ENCODE results near the gene IMP4. TPM values are rescaled to one million over a fixed set of nuclear protein-coding genes. Genes with fewer than 3 reads are reported as not detected.

The IMP4 gene
- polyA plus RNA-seq, 1 of the 3 experiments (the other 2 are of a cell fraction), result 252 TPM

DNA sequence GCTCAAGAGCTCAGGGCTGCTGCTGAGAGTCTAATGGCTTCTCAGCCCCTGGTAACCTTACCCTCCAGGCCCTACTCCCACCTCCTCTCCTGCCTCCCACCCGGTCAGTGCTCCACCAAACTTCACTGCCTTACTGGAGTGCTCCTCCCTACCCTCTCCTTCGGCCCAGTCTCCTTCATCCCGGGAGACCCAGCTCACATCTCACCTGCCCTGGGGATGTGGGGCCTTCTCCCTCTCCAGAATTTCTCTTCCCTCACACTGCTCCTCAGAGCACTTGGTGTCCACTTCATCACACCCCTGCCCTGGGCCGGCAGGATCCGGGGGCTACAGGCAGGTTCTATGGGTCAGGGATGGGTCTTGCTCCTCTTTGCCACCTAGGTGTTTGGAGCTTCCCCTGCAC, 34.8 kb downstream of the IMP4 start:
- WGBS (ENCODE audit: low lambda C conversion rate), result 94% methylated on average over 5 of the region's 5 CpGs
- H4K20me1 ChIP-seq (ENCODE audit: insufficient read depth), result no peaks in the 10 kb centered on the region
- CTCF ChIA-PET, result interaction anchor here (0.8 kb wide), 1 partner anchor 763 kb away, joined by 3 read pairs; no protein-coding TSS in a partner anchor

DNA sequence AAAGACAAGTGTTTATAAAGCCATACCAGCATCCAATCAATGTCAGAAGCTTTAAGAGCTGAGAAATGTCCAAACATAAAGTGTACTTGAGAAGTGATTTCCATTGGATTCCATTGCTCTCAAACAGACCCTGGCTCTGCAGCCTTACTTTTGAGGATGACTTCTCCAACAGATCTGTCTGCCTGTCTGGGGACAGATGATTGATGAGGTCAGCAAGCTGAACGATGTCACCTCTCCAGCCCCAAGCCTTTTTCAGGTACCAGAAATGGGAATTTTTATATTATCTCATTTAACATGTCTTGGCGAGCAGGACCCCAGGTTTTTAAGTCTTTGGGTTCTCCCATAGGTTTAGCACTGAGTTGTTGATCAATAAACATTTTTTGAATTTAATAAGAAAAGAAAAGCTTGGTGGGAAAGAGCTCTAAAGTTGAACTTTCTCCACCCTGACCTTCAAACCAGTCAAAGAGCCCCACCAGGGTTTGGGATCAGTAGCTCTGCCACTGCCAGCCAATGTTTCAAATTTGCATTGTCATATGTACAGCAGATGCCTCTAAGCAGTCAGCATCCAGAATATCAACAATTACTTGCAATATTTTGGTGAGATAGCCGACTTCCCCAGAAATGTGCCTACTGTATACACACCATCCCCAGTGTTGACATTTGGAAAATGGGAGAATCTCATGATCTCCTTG, 35.7 kb downstream of the IMP4 start:
- 66% methylated on average over 3 of the region's 3 CpGs for WGBS (ENCODE audit: low lambda C conversion rate)
- POLR2A ChIA-PET, result no interaction called here
- no peak for DNase-seq

More for the DNA sequence above, 34.8 kb downstream of the IMP4 start:
- Histone ChIP-seq H3F3A (replicated peaks; ENCODE audit: insufficient read depth) (no peaks in the 10 kb centered on the region), H3K9ac (no peak overlapping the region), H3K4me3 (ENCODE audit: low read depth in 2 of 2, low read length in 1 of 2) (no peak overlapping the region), H3K27me3 (ENCODE audit: insufficient read depth) (no peaks in the 10 kb centered on the region), H3K9me2 (no peaks in the 10 kb centered on the region), H3K4me2 (no peak overlapping the region), H2AFZ (ENCODE audit: low read depth) (no peak overlapping the region), H3K27ac (ENCODE audit: low read depth in 2 of 2, low read length in 1 of 2) (no peak overlapping the region), H3K36me3 (replicated peaks in 1 of 2; ENCODE audit: control insufficient read depth in 1 of 2, insufficient read depth in 2 of 2, low read length in 1 of 2) (peaks cover 7% of the 10 kb centered on the region in 2 experiments), H3K79me2 (ENCODE audit: insufficient read depth) (peaks cover 50% of the 10 kb centered on the region), H3K9me3 (no peaks in the 10 kb centered on the region), H3K4me1 (ENCODE audit: control insufficient read depth in 1 of 2, insufficient read depth in 2 of 2, low read depth in 1 of 2, low read length in 1 of 2) (peaks cover 0 to 20% of the 10 kb centered on the region in 2 experiments; a peak in 2 of 4 replicates)
- POLR2A ChIA-PET, result no interaction called here
- TF ChIP-seq RCOR1 (IDR thresholded peaks at IDR 0.05; ENCODE audit: low read length), result no peak
- TF ChIP-seq, protein P1, sequence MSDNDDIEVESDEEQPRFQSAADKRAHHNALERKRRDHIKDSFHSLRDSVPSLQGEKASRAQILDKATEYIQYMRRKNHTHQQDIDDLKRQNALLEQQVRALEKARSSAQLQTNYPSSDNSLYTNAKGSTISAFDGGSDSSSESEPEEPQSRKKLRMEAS (IDR thresholded peaks at IDR 0.05; ENCODE audit: low read depth), result no peak
- TF ChIP-seq, protein P2, sequence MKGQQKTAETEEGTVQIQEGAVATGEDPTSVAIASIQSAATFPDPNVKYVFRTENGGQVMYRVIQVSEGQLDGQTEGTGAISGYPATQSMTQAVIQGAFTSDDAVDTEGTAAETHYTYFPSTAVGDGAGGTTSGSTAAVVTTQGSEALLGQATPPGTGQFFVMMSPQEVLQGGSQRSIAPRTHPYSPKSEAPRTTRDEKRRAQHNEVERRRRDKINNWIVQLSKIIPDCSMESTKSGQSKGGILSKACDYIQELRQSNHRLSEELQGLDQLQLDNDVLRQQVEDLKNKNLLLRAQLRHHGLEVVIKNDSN (IDR thresholded peaks at IDR 0.05; ENCODE audit: borderline replicate concordance, low read depth), result no peak
- no peak for TF ChIP-seq ELF1 (IDR thresholded peaks at IDR 0.05)
- no peak for TF ChIP-seq JUND (IDR thresholded peaks at IDR 0.05)
- no peak for DNase-seq

More for the DNA sequence above, 35.7 kb downstream of the IMP4 start:
- Histone ChIP-seq H3K4me3 (ENCODE audit: low read depth in 2 of 2, low read length in 1 of 2) (no peak overlapping the region), H3K4me2 (no peak overlapping the region), H3K9ac (no peak overlapping the region), H3K79me2 (ENCODE audit: insufficient read depth) (peaks cover 42% of the 10 kb centered on the region), H4K20me1 (ENCODE audit: insufficient read depth) (no peaks in the 10 kb centered on the region), H3K27ac (ENCODE audit: low read depth in 2 of 2, low read length in 1 of 2) (no peak overlapping the region), H3K9me3 (no peaks in the 10 kb centered on the region), H3K27me3 (ENCODE audit: insufficient read depth) (no peaks in the 10 kb centered on the region), H3K9me2 (no peaks in the 10 kb centered on the region), H3K4me1 (ENCODE audit: control insufficient read depth in 1 of 2, insufficient read depth in 2 of 2, low read depth in 1 of 2, low read length in 1 of 2) (peaks cover 0 to 15% of the 10 kb centered on the region in 2 experiments; a peak in 2 of 4 replicates), H2AFZ (ENCODE audit: low read depth) (no peak overlapping the region), H3K36me3 (replicated peaks in 1 of 2; ENCODE audit: control insufficient read depth in 1 of 2, insufficient read depth in 2 of 2, low read length in 1 of 2) (peaks cover 7 to 11% of the 10 kb centered on the region in 2 experiments), H3F3A (replicated peaks; ENCODE audit: insufficient read depth) (no peaks in the 10 kb centered on the region)
- TF ChIP-seq TEAD4 (IDR thresholded peaks at IDR 0.05; ENCODE audit: borderline replicate concordance, insufficient read depth), result no peak
- no peak for TF ChIP-seq GABPA (IDR thresholded peaks at IDR 0.05; ENCODE audit: low read depth)
- TF ChIP-seq, protein P3, sequence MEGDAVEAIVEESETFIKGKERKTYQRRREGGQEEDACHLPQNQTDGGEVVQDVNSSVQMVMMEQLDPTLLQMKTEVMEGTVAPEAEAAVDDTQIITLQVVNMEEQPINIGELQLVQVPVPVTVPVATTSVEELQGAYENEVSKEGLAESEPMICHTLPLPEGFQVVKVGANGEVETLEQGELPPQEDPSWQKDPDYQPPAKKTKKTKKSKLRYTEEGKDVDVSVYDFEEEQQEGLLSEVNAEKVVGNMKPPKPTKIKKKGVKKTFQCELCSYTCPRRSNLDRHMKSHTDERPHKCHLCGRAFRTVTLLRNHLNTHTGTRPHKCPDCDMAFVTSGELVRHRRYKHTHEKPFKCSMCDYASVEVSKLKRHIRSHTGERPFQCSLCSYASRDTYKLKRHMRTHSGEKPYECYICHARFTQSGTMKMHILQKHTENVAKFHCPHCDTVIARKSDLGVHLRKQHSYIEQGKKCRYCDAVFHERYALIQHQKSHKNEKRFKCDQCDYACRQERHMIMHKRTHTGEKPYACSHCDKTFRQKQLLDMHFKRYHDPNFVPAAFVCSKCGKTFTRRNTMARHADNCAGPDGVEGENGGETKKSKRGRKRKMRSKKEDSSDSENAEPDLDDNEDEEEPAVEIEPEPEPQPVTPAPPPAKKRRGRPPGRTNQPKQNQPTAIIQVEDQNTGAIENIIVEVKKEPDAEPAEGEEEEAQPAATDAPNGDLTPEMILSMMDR (IDR thresholded peaks at IDR 0.05), result no peak
- TF ChIP-seq, protein P4, sequence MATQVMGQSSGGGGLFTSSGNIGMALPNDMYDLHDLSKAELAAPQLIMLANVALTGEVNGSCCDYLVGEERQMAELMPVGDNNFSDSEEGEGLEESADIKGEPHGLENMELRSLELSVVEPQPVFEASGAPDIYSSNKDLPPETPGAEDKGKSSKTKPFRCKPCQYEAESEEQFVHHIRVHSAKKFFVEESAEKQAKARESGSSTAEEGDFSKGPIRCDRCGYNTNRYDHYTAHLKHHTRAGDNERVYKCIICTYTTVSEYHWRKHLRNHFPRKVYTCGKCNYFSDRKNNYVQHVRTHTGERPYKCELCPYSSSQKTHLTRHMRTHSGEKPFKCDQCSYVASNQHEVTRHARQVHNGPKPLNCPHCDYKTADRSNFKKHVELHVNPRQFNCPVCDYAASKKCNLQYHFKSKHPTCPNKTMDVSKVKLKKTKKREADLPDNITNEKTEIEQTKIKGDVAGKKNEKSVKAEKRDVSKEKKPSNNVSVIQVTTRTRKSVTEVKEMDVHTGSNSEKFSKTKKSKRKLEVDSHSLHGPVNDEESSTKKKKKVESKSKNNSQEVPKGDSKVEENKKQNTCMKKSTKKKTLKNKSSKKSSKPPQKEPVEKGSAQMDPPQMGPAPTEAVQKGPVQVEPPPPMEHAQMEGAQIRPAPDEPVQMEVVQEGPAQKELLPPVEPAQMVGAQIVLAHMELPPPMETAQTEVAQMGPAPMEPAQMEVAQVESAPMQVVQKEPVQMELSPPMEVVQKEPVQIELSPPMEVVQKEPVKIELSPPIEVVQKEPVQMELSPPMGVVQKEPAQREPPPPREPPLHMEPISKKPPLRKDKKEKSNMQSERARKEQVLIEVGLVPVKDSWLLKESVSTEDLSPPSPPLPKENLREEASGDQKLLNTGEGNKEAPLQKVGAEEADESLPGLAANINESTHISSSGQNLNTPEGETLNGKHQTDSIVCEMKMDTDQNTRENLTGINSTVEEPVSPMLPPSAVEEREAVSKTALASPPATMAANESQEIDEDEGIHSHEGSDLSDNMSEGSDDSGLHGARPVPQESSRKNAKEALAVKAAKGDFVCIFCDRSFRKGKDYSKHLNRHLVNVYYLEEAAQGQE (IDR thresholded peaks at IDR 0.05; ENCODE audit: low read depth, low read length), result no peak
- TF ChIP-seq, protein P5, sequence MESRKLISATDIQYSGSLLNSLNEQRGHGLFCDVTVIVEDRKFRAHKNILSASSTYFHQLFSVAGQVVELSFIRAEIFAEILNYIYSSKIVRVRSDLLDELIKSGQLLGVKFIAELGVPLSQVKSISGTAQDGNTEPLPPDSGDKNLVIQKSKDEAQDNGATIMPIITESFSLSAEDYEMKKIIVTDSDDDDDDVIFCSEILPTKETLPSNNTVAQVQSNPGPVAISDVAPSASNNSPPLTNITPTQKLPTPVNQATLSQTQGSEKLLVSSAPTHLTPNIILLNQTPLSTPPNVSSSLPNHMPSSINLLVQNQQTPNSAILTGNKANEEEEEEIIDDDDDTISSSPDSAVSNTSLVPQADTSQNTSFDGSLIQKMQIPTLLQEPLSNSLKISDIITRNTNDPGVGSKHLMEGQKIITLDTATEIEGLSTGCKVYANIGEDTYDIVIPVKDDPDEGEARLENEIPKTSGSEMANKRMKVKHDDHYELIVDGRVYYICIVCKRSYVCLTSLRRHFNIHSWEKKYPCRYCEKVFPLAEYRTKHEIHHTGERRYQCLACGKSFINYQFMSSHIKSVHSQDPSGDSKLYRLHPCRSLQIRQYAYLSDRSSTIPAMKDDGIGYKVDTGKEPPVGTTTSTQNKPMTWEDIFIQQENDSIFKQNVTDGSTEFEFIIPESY (IDR thresholded peaks at IDR 0.05; ENCODE audit: borderline replicate concordance, low read depth), result no peak
- TF ChIP-seq RCOR1 (IDR thresholded peaks at IDR 0.05; ENCODE audit: low read length), result no peak
- TF ChIP-seq EP300 (IDR thresholded peaks at IDR 0.05; ENCODE audit: borderline replicate concordance in 1 of 2, low read depth in 1 of 2, low read length in 1 of 2), result no peak
- TF ChIP-seq, protein P6, sequence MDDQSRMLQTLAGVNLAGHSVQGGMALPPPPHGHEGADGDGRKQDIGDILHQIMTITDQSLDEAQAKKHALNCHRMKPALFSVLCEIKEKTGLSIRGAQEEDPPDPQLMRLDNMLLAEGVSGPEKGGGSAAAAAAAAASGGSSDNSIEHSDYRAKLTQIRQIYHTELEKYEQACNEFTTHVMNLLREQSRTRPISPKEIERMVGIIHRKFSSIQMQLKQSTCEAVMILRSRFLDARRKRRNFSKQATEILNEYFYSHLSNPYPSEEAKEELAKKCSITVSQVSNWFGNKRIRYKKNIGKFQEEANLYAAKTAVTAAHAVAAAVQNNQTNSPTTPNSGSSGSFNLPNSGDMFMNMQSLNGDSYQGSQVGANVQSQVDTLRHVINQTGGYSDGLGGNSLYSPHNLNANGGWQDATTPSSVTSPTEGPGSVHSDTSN (IDR thresholded peaks at IDR 0.05), result no peak
- TF ChIP-seq SMC3 (IDR thresholded peaks at IDR 0.05; ENCODE audit: low read depth, low read length), result no peak
- CTCF ChIA-PET, result no interaction called here

All from SK-N-SH (cell line).